DOHH2 (cell line): ENCODE data around the gene LTC4S.

Experiments used
- H3F3A ChIP-seq: fragments of 200-600 bp; sonication (generic), shearing (Covaris generic); 2 replicates; pipeline ENCODE4 v1.6.0; 2016; ENCODE audit warnings: antibody characterized with exemption, mild to moderate bottlenecking; ENCODE audit not compliant: control insufficient read depth, insufficient read depth
- H3K27ac ChIP-seq: fragments of 200-600 bp; sonication (generic); 2 replicates; pipeline ENCODE4 v1.5.1; 2014; ENCODE audit warnings: low read depth, mild to moderate bottlenecking, low read length, moderate library complexity
- H3K27me3 ChIP-seq: fragments of 200-600 bp; sonication (generic); 2 replicates; pipeline ENCODE4 v1.6.1; 2014; ENCODE audit warnings: mild to moderate bottlenecking, low read length, mixed read lengths; ENCODE audit not compliant: control insufficient read depth
- H3K36me3 ChIP-seq: fragments of 200-600 bp; sonication (generic); 2 replicates; pipeline ENCODE4 v1.6.1; 2014; ENCODE audit warnings: mild to moderate bottlenecking, low read length, moderate library complexity, mixed read lengths; ENCODE audit not compliant: control insufficient read depth
- H3K4me1 ChIP-seq: fragments of 200-600 bp; sonication (generic); 2 replicates; pipeline ENCODE4 v1.6.1; 2014; ENCODE audit warnings: mild to moderate bottlenecking, low read length, mixed read lengths; ENCODE audit not compliant: control insufficient read depth
- H3K4me2 ChIP-seq: fragments of 200-600 bp; sonication (generic); 2 replicates; pipeline ENCODE4 v1.6.0; 2014; ENCODE audit warnings: mild to moderate bottlenecking, low read length, moderate library complexity
- H3K4me3 ChIP-seq: fragments of 200-600 bp; sonication (generic); 2 replicates; pipeline ENCODE4 v1.5.1; 2014; ENCODE audit warnings: mild to moderate bottlenecking, low read length, mixed read lengths
- H3K79me2 ChIP-seq: fragments of 200-600 bp; sonication (generic); 2 replicates; pipeline ENCODE4 v1.6.1; 2014; ENCODE audit warnings: mild to moderate bottlenecking, low read length, mixed read lengths; ENCODE audit not compliant: control insufficient read depth
- H3K9me2 ChIP-seq: fragments of 200-600 bp; sonication (generic); replicated peaks from 2 replicates; pipeline ENCODE4 v1.6.1; 2014; ENCODE audit warnings: mild to moderate bottlenecking, low read length, mixed read lengths; ENCODE audit not compliant: control insufficient read depth
- H3K9me3 ChIP-seq: fragments of 200-600 bp; sonication (generic); 2 replicates; pipeline ENCODE4 v1.6.1; 2014; ENCODE audit warnings: antibody characterized with exemption, low read length, mixed read lengths; ENCODE audit not compliant: control insufficient read depth, insufficient read depth
- H4K20me1 ChIP-seq: fragments of 200-600 bp; sonication (generic); 2 replicates; pipeline ENCODE4 v1.6.0; 2014; ENCODE audit warnings: low read depth, mild to moderate bottlenecking, antibody characterized with exemption, low read length, moderate library complexity; ENCODE audit not compliant: control insufficient read depth, insufficient read depth
- EZH2phosphoT487 ChIP-seq: fragments of 200-600 bp; sonication (generic); IDR thresholded peaks from 2 replicates; pipeline ENCODE4 v1.6.1; 2017; ENCODE audit warnings: borderline replicate concordance, mild to moderate bottlenecking, antibody characterized with exemption, low read length, moderate library complexity, mixed read lengths
- TF ChIP-seq, protein P1 (sequence below): fragments of 200-600 bp; sonication (generic); IDR thresholded peaks from one replicate; pipeline ENCODE4 v1.5.1; 2014; ENCODE audit warnings: antibody characterized with exemption, mild to moderate bottlenecking, low read depth, low read length; ENCODE audit not compliant: poor library complexity, severe bottlenecking

The LTC4S gene

DNA sequence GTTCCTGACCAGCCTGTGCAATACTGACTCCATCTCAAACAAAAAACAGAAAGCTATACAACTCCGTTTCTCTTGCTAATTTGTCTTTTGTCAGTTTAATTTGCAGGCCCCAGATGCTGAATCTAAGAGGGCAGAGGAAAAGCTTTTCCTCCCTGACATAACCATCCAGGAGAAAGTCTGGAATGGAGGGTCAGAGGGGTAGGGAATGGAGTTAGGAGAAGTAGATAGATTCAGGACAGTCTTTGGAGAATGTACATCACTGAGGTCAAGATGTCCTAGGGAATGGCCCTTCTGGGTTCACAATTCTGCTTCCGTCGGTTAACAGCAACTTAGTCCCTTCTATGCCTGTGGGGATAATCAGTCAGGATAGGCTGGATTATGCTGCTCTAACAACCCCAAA, 20.3 kb downstream of the LTC4S start:
- TF ChIP-seq, protein P1, sequence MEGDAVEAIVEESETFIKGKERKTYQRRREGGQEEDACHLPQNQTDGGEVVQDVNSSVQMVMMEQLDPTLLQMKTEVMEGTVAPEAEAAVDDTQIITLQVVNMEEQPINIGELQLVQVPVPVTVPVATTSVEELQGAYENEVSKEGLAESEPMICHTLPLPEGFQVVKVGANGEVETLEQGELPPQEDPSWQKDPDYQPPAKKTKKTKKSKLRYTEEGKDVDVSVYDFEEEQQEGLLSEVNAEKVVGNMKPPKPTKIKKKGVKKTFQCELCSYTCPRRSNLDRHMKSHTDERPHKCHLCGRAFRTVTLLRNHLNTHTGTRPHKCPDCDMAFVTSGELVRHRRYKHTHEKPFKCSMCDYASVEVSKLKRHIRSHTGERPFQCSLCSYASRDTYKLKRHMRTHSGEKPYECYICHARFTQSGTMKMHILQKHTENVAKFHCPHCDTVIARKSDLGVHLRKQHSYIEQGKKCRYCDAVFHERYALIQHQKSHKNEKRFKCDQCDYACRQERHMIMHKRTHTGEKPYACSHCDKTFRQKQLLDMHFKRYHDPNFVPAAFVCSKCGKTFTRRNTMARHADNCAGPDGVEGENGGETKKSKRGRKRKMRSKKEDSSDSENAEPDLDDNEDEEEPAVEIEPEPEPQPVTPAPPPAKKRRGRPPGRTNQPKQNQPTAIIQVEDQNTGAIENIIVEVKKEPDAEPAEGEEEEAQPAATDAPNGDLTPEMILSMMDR, result no peak
- no peak for TF ChIP-seq EZH2phosphoT487
- Histone ChIP-seq H3K4me2 (no peak overlapping the region), H3F3A (no peaks in the 10 kb centered on the region), H3K4me1 (peaks cover 11% of the 10 kb centered on the region), H3K4me3 (no peak overlapping the region), H3K9me2 (no peaks in the 10 kb centered on the region), H3K36me3 (peaks cover 11% of the 10 kb centered on the region), H3K27ac (no peak overlapping the region), H3K27me3 (no peaks in the 10 kb centered on the region), H4K20me1 (no peaks in the 10 kb centered on the region), H3K79me2 (no peaks in the 10 kb centered on the region), H3K9me3 (no peaks in the 10 kb centered on the region)

DNA sequence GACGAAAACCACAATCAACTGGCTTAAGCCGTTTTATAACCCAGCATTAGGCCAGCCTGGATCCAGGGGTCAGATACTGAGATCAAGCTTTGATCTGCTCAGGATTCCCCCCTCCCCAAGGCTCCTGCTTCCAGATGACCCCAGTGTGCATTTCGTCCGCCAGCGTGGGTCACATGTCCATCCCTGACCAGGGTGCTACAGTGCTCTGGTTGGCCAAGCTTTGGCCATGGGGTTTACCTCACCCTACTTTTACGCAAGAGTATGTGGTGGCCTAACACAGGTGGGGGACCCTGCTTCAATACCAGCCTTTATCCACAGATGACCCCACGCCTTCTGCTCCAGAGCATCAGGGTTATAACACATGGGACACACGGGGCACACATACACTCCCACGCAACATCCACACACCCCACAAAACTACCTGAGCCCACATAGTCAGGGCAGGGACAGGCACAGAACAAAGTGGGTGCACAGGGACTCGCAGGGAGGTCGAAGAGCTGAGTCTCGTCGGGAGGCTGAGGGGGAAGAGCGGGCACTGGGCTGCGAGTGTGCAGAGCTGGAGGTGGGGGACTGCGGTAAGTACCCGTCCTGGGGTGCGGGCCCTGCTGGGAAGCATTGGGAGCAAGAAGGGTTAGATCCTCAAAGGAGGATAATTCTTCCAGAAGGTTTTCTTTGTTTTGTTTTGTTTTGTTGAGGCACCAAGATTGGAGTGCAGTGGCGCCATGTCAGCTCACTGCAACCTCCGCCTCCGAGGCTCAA, 21.9 kb downstream of the LTC4S start:
- Histone ChIP-seq H3F3A (peaks cover 5% of the 10 kb centered on the region; the same call in 1 of the 2 replicates), H3K36me3 (peaks cover 11% of the 10 kb centered on the region), H3K9me2 (no peaks in the 10 kb centered on the region), H4K20me1 (no peaks in the 10 kb centered on the region), H3K27me3 (no peaks in the 10 kb centered on the region), H3K4me3 (no peak overlapping the region), H3K9me3 (no peaks in the 10 kb centered on the region), H3K27ac (no peak overlapping the region), H3K79me2 (peaks cover 4% of the 10 kb centered on the region; the same call in 1 of the 2 replicates), H3K4me2 (no peak overlapping the region), H3K4me1 (peaks cover 26% of the 10 kb centered on the region)
- TF ChIP-seq, protein P1, result no peak
- TF ChIP-seq EZH2phosphoT487, result no peak

DNA sequence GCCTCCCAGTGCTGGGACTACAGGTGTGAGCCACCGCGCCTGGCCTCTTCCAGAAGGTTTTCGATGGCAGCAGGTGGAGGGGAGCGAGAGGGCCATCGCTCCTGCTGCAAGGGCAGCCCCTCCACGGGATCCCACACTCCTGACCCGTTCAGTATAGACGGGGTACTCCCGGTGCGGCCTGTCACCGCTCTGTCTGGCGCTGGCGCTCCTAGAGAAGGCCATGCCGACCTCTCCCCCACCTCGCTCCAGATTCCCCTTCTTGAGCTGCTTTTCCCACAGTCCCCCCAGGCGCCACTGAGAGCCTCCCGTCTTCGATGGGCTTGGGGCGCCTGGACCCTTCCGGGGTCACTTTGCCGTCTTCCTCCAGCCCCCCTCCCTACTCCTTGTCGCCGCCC, 22.6 kb downstream of the LTC4S start:
- Histone ChIP-seq H3K4me3 (no peak overlapping the region), H4K20me1 (no peaks in the 10 kb centered on the region), H3K36me3 (peaks cover 11% of the 10 kb centered on the region), H3K9me2 (no peaks in the 10 kb centered on the region), H3K4me1 (peaks cover 26% of the 10 kb centered on the region), H3K4me2 (no peak overlapping the region), H3K79me2 (peaks cover 10% of the 10 kb centered on the region), H3K27me3 (no peaks in the 10 kb centered on the region), H3K9me3 (no peaks in the 10 kb centered on the region), H3F3A (peaks cover 5% of the 10 kb centered on the region; the same call in 1 of the 2 replicates), H3K27ac (no peak overlapping the region)
- TF ChIP-seq EZH2phosphoT487, result no peak
- TF ChIP-seq, protein P1, result no peak
